GM18867 (cell line): ENCODE results near the gene ADCY2.
"Not testable (repeated sequence)": the region's sequence is repeated elsewhere in the genome, so short reads cannot be mapped to it uniquely, and the experiment has no call there.

ENCODE experiments used
- ATAC-seq: cut with Tn5 transposase; IDR thresholded peaks from one replicate; pipeline ENCODE4 v1.9.1; 2021; ENCODE audit warnings: mild to moderate bottlenecking, moderate library complexity; ENCODE audit not compliant: unreplicated experiment

Gene ADCY2

DNA sequence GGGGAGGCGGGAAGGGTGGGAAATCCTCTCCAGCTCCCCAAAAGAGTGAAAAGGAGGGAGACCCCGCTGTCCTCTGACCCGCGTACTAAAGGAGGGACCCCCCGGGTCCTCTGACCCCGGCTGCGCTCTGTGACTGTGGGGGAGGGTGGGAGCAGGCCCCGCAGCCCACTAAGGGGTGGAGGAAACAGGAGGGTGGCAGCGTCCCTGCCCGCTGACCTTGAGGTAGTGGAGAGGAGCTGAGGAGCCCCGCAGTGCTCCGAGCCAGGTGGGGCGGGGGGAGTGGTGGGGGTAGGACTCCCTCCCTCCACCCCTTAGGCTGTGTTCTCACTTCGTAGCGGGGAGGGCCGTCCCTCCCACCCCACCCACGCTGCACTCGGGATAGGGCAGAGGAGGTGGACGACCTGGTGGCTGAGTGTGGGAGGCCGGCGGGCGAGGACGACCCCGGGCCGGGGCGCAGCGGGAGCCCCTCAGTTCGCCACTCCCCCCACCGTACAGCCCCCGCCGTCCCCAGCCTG is 449 bp upstream of the ADCY2 start:
- ATAC-seq, result no peak

DNA sequence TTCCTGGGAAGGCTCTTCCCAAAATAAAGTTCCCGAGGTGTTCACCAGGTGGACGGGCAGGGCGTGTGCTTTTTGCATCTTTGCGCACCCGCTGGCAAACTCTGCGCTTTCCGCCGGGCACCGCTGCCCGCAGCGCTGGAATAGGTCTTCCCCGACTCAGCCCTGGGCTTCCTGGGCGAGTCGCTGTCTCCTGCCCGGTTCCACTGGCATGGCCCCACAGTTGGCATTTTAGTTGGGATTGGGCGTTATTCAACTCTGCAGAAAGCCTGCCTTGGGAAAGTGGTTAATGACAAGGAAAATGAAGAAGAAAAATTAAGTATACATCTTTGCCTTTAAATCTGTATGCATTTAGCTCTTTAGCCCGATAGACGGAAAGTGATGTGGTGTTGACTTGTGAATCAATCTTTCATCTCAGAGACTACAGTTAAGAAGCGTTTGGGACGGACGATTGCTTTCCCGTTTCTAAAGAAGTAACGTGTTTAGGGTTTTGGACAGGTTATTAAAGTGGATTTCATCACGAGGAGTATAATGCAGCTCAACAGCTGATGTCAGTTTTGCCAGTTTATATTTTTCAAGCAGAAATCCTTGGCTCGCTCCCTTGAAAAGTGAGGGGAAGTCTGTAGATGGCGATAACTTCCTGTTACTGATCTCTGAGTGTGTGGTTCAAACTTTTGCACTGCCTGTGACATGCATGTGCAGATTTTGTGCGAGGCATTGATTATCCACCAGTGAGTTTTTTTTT is 946 bp downstream of the ADCY2 start:
- ATAC-seq, result no peak

DNA sequence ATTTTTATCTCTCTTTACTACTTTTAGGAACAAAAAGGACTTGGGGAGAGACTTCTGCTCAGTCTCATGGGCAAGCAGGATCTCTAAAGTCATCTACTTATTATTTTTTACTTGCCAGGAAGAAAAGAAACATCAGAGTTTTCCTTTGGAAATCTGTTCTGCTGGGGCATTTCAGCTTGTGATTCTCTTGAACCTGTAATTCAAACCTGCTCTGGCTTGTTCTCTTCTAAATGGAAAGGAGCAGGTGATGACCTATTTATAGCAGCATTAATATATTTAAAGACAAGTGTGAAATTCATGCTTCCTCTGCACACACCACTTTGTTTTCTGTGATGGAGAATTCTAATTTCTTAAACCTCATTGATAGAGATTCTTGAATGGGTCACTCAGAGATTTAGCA is 2.0 kb downstream of the ADCY2 start:
- ATAC-seq, result no peak

DNA sequence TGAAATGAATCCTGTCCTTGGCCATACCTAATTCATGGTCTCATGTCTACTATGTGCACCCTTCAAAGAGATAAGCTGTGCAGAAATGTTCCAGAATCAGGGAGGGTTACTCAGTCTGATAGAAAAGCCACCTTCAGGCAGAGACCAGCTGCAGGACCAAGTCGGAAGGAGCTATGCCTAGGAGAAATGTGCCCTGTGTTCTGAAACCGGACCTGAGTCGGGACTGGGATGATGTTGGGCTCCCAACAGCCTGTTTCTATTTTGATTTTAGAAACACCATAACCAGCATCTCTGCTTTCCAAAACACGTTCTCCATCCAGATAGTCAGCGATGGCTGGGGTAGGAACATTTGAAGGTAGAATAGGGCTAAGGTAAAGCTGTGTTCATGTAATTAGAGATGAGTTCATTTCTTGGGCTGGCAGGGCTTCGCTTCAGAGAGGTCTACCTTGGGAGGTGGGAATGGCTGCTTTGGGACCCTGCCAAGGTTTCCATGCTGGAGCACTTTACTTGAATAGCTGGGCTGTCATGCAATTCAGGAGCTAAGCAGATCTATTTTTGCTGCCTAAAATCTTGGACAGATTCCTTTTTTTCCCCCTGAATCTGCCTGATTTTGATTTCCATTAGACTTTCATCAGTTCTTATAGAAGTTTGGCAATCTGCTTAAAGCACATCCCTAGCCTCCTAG is 2.8 kb downstream of the ADCY2 start:
- no peak for ATAC-seq

DNA sequence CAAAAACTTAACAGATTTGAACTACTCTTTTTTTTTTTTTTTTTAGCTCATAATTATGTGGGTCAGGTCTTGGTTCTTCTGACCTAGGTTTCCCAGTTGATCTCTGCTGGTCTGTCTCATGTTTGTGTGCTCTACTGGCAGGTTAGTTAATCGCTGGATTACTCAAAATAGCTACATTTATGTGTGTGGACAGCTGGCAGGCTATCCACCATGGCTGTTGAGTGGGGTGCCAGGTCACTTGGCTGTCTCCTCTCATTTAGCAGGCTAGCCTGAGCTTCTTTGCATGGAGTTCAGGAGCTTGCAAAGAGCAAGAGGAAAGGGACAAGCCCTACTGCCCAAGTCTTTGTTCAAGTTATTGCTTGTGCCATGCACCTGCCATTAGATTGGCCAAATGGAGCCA is 9.3 kb downstream of the ADCY2 start:
- ATAC-seq, result no peak

DNA sequence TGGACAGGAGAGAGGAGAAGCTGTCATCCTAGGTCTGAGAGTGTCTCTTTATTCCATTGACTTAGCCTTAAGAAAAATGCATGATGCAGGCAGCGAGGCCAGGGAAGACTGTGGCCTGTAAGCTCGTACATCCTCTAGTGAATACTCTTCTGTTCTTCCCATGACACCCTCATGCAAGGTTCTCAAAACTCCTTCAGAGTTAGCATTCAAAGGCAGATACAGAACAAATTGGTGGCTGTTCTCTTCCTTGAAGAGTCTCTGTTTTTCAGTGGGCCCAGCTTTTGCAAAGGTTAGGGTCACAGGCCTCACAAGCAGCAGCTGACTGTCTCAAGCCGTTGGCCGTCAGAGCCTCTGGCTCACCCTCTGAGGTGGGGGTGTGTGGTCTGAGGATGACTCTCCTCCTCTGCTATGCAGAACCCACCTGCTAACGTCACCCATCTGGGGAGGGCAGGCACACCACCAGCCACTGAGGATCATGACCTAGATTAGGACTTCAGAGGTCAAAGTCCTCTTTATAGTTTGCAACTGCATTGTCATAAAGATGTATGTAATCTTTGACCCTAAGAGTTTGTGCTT is 15.1 kb downstream of the ADCY2 start:
- ATAC-seq, result no peak

DNA sequence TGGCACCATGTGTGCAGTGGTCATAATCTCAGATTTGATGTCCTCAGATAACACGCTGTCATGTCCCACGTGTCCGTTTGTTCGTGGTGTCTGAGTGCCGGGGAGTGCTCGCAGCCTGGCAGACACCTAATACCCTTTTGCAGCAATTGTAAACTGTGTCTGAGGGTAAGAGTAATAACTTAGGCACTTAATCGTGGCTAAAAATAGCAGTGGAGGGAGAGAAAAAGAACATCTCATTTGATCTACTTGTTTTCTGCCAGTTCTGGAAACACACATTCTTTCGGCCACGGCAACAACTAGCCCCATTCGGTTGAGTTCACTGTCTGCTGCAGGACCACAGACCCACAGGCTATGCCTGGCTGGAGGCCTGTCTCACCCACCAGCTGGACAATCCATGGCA is 16.5 kb downstream of the ADCY2 start:
- no peak for ATAC-seq

DNA sequence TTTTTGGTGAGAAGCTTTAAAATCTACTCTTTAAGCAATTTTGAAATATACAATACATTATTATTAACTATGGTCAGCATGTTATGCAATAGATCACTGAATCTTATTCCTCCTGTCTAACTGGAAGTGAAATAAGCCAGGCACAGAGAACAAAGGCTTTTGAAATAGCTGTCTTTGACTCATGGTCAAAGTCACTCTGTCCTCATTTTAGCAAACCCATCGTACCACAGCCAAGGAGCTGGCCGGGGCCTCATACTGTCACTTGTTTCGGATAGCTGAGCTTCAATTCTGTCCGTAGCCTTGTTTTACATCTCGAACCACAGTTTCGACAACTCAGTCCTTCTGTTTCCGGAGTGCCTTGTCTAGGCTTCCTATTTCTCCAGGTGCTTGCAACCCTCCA is 19.2 kb downstream of the ADCY2 start:
- ATAC-seq, result no peak

DNA sequence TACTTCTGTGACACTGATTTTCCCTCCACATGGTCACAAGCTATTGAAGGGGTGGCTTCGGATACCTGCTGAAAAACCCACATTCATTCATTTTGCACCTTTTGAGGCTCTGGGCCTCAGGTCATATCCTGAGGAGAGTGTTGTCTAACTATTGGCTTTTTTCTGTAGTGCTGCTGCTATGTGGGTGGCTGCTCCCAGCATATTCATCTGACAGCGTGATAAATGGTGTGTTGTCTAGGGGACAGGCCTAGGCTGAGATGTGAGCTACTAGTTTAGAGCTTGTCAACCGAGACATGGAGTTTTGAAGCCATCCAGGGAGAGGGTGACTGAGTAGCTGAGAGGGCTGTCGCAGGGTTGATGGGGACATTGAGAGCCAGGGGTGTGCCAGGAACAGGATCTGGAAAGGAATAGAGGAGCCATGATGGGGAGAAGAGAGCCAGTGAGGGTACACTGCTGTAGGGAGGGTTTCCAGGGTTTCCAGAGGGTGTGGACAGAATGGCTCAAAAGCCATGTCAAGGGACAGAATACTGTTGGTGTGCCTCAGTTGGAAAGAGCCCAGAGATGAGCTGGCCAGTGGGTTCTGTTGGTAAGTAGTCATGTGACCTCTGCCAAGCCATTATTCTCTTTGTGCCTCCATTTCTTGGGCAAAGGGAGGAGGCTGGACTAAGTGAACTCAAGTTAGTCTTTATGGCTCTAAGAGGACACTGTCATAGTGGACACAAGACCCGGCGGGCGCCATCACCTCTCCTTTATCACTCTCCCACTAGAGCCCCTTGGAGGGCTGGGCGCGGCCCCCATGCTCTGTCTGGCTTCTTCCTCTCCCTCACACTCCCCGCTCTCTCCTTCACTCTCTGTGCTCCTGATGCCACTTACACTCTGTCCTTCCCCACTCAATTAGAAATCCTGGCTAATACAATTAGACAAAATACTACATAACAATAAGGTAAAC is 19.9 kb downstream of the ADCY2 start:
- ATAC-seq, result no peak

DNA sequence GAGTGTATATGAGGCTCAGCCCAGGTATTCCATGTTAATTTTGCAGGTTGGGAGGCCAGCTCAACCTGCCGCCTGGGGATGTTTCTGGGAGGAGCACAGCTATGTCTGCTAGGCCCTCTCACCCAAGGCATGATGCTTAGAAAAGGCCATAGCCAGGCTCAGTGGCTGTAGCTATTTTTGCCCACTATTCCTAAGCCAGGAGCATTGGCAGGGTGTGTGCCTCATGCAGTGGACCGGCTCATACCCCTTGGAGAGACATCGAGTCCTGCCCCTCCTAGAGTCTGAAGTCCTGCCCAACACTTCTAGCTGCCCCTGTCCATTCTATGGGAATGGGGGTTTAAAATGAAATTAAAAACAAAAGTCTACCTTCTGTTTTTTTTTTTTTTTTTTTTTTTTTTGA is 22.3 kb downstream of the ADCY2 start:
- ATAC-seq, result no peak

DNA sequence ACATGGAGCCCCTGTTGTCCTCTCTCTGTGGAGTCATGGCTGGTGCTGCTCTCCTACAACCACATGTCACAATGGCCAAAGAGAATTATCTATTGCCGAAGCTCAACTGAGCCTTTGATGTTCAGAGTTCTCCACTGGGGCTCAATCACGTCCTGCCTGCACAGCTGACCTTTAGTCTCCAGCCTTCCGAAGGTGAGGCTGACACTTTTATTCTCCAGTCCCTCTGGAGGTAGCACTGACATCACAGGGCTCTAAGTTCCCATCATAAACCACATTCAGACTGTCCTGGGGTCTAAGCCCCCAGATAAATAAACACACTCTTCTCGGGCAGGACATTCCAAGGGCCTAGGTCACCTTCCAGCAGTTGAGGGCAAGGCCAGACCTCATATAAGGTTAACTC is 23.4 kb downstream of the ADCY2 start:
- no peak for ATAC-seq

DNA sequence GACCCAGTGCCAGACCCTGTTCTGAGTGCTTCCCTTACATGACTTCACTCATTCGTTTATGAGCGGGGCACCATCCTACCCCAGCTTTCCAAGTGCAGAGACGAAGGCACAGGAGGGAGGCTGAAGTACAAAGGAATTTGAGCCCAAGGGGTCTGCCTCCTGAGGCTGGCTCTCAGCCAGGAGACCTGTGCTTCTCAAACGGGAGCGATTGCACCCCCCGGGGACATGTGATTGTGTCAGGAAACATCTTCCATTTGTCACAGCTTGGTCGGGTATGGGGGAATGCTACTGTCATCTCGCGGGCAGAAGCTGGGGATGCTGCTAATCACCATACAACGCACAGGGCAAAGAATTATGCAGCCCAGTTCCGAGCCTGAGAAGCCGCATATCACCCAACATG is 23.9 kb downstream of the ADCY2 start:
- no peak for ATAC-seq

DNA sequence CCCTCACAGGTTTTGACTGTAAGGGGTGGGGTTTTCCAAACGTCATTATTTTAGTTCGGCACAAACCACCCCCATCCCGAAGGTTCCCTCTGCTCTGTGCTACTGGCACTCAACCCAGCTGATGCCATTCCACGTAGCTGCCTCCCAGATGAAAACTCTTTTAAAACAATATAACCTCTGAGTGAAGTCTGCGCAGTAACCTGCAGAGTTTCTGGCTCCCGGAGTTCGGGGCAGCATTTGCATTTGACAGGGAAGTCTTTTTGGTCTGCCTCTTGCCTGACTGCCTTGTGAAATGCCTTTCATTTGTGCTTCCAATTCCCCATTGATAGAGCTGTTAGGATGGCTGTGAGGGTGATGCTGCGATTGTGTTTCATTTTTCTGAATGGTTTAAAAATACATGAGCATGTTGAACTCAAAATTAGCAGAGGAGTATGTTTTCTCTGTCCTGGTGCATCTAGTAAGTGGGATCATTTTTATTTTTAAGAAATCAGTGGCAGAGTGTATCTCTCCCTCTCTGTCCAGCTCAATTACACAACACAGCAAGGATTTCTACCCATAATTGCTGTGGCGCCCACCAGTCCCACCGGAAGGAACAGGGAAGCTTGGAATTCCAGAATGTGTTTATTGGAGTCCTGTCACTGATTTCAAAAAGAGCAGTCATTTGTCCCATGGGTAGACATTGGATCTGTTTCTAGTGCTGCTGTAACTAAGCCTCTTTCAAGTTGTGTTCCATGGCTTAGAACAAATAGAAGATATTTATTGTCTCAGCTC is 24.8 kb downstream of the ADCY2 start:
- ATAC-seq, result no peak

DNA sequence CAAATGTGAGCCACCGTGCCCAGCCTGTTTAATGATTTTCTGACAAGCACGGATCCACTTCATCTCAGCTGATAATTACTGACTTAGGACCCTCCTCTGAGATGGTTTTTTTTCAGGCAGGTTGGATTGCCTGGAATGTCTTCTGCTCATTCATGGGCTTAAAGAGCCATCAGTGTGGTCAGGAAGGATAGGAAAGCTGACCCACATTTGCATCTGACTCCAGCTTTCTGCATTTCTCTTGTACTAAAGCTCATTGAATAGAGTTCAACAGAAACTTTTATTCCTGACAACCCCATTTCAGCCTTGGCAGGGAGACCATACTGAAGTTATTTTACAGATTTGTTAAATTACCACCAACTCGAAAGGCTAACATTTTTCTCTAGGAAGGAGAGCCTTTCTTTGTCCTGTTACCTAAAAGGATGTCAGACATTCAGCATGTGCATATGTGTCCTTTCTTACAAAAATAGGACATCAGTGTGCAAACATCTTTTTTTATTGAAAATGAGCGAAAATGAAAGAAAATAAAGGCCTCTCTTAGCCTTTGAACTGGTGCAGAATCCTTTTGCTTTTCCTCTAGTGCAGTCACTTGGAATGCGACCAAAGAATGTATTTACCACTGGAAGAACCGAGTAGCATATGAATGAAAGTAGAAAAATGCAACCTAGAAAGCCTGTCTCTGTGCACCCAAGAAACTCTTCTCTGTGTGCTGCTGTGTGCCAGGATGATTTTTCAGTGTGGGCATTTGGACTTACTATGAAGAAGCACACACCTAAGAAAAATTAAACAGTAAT is 26.6 kb downstream of the ADCY2 start:
- no peak for ATAC-seq

DNA sequence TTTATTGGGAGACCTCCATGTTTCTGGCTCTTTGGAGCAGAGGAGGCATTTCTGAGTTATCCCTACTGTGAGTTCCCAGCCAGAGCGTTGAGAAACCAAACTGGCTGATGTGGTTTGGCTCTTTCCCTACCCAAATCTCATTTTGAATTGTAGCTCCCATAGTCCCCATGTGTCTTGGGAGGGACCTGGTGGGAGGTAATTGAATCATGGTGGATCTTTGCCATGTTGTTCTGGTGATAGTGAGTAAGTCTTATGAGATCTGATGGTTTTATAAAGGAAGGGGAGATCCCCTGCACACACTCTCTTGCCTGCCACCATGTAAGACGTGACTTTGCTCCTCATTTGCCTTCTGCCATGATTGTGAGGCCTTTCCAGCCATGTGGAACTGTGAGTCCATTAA is 27.3 kb downstream of the ADCY2 start:
- not testable (repeated sequence) for ATAC-seq

DNA sequence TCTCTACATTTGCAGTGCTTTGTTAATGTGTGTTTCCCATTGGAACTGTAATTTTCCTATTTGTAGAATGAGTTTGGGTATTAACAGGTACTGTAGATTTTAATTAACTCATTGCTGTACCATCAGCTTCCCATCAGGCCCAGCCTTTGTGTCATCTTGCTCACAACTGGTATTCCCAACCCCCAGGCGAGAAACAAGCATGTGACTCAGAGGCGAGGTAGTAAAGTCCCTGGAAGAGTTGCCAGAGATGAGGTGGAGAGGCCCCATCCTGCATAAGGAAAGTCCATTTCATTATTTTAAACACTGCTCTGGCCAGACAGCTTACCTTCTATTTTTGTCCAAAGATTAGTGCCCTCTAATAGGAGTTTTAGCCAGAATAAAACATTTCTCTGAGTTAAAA is 29.9 kb downstream of the ADCY2 start:
- ATAC-seq, result no peak

DNA sequence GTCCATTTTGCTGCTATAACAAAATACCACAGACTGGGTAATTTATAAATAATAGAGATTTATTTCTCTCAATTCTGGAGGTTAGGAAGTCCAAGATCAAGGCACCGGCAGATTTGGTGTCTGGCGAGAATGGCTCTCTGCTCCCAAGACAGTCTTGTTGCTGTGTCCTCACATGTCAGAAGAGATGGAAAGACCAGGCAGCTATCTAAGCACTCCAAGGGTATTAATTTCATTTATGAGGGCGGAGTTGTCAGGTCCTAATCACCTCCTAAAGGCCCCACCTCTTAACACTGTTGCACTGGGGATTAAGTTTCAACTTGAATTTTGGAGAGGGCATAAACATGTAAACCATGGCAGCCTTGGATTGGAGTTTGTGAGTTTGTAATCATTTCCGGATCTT is 30.3 kb downstream of the ADCY2 start:
- no peak for ATAC-seq

DNA sequence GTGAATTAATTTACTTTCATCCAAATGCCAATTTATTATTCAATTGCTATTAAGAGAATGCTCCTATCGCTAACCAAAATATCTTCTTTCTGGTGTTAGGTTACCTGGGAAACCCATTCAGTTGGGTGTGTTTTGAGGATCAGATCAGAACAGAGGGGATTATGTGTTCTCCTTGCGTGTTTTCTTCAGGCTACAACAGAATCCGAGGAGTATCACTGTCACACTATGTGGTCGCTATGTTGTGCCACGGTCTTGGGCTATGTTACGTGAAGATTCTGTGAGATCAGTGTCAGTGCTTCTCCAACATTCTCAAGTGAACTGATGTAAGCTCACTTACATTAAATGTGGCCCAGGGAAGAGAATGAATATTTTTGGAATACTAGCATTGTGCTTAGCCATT is 39.0 kb downstream of the ADCY2 start:
- no peak for ATAC-seq

DNA sequence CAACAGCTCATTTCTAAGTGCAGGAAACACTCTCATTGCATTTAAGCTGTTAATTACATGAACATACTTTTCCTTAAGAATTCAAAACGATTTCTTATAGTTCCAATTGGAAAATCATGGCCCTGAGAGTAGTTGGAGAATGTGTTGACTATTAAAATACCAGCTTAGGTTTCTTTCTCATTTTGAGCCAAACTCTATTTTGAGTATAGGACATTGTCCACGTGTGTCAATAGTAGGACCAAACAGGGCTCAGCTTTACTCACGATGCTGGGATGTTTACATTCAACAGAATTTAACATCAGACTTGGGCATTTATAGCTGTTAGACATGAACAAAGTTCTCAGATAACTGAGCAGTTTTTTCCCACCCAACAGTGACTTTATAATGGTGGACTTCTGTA is 39.6 kb downstream of the ADCY2 start:
- no peak for ATAC-seq

DNA sequence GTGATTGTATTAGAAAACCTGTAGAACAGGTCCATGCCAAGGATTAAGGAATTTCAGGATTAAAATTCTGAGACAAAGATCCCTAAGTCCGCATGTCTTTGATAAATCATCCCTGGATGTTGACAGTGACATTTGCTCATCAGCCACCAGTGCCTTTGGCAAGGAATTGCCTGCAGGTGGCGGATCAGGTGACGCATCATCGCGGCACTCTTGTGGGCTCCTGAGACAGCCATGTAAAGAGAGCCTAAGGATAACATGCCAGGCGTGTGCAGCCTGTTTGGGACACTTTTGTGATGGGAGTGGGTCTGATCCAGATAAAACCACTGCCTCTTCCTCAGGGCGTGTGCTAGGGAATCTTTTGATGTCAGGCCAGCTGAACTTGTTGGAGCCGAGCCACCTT is 40.6 kb downstream of the ADCY2 start:
- no peak for ATAC-seq
